GM21619 (cell line): ENCODE results near the gene TXNRD1.
"Not testable (repeated sequence)": the region's sequence is repeated elsewhere in the genome, so short reads cannot be mapped to it uniquely, and the experiment has no call there.

ENCODE experiments used
- ATAC-seq: cut with Tn5 transposase; IDR thresholded peaks from one replicate; pipeline ENCODE4 v1.9.1; 2021; ENCODE audit not compliant: unreplicated experiment

Gene TXNRD1

GRCh38 chr12:104276273-104277131 is 60.9 kb downstream of the TXNRD1 start:
- peak; percentile 79 for ATAC-seq

DNA sequence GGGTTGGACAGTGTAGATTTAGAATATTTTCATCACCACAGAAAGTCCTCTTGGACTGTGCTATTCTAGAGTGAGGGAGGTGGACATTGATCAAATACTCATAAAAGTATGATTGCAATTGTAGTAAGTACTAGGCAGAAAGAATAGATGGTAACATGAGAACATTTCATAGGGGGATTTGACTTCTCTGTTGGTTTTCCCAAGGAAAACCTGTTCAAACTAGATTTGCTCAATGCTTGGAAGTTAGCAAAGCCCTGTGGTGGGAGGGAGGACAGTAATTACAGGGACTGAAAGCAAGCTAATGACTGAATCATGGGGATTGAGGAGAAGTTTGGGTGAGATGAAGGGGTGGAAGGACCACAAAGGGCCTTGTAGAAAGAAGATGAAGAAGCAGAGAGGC is 63.6 kb downstream of the TXNRD1 start:
- no peak for ATAC-seq

GRCh38 chr12:104280111-104280510 is 64.5 kb downstream of the TXNRD1 start:
- no peak for ATAC-seq

DNA sequence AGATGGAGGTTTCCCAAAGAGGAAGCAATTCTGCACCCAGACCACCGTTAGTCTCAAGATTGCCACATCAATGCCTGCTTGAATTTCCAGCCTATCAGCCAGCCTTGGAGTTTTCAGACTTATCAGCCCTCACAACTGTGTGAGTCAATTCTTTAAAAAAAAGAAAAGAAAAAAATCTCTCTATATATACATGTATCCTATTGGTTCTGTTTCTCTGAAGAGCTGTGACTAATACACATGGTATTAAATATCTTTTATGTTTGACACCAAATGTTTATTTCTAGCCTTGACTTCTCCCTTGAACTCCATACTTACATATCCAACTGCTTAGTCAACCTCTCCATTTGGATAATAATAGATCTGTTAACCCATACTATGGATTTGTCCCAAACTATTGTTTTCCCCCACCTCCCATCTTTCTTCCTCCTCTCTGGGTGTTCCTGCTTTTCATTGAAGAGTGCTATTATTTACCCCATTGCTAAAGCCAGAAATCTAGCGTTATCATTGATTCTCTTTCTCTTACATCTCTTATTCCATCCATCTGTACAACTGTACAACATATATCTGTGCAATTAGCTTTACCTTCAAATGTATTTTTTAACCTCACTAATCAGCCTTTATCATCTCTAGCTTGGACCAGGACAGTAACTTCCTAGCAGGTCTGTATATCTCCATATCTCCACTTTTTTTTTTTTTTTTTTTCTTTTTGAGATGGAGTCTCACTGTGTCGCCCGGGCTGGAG is 65.3 kb downstream of the TXNRD1 start:
- no peak for ATAC-seq

GRCh38 chr12:104281636-104282035 is 66.1 kb downstream of the TXNRD1 start:
- ATAC-seq, result no peak

DNA sequence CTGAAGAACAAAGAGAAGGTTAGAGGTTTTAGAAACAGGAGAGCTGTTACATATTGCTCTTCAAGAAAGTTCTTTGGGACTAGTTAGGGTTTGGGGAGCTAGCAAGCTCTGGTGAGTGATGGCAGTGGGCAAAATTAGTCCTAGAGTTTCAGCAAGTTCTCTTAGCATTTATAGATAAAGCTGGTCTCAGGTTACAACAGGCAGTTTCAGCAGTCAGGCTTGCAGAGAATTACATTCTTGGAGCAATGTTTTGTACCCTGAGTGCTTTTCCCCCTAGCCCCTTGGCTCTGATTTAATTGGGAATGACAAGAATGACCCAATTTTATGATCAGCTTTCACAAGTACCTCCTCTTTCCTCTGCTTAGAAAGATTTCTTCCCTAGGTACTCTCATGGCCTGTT is 66.5 kb downstream of the TXNRD1 start:
- no peak for ATAC-seq

GRCh38 chr12:104285740-104286515 is 70.3 kb downstream of the TXNRD1 start:
- ATAC-seq, result no peak

- ATAC-seq, result peak; percentile 86
These were observed 71.2 kb downstream of the TXNRD1 start for GRCh38 chr12:104286516-104287482.

GRCh38 chr12:104288635-104289274 is 73.2 kb downstream of the TXNRD1 start:
- peak; percentile 43 for ATAC-seq

DNA sequence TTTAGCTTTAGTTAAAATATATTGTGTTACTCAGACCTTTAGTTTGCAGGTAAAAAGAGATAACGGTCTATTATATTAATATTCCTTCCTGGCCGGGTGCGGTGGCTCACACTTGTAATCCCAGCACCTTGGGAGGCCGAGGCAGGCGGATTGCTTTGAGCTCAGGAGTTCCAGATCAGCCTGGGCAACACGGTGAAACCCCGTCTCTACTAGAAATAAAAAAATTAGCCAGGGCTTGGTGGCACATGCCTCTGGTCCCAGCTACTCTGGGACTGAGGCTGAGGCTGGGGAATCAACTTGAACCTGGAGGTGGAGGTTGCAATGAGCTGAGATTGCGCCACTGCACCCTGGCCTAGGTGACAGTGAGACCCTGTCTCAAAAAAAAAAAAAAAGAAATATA is 74.7 kb downstream of the TXNRD1 start:
- ATAC-seq, result no peak

- ATAC-seq, result no peak
These were observed 75.3 kb downstream of the TXNRD1 start for GRCh38 chr12:104290855-104291254.

DNA sequence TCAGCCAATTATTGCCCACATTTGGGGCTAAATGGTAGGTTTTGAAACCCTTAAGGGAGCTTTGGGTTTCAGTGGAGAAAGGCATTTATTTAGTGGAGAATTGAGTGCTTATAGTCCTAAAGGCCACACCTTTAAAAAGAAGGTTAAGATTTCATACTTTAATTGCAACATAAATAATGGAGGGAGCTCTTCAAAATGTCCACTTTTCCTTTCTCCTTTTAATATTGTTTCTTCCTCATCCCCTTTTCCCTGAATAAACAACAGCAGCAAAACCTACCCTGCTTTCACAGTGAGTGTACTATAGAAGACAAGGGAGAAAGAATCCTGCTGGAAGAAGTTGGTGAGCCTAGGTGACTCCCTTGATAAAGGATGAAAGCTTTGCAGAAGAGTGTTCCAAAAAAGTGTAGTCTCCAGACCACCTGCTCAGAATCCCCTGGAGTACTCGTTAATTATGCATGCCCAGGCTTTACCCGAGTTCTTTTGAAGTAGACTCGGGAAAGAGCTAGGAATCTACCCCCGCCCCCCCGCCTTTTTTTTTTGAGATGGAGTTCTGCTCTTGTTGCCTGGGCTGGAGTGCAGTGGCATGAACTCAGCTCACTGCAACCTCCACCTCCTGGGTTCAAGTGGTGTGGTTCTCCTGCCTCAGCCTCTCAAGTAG is 76.4 kb downstream of the TXNRD1 start:
- no peak for ATAC-seq

- ATAC-seq, result no peak
These were observed 77.6 kb downstream of the TXNRD1 start for GRCh38 chr12:104292872-104293794.

DNA sequence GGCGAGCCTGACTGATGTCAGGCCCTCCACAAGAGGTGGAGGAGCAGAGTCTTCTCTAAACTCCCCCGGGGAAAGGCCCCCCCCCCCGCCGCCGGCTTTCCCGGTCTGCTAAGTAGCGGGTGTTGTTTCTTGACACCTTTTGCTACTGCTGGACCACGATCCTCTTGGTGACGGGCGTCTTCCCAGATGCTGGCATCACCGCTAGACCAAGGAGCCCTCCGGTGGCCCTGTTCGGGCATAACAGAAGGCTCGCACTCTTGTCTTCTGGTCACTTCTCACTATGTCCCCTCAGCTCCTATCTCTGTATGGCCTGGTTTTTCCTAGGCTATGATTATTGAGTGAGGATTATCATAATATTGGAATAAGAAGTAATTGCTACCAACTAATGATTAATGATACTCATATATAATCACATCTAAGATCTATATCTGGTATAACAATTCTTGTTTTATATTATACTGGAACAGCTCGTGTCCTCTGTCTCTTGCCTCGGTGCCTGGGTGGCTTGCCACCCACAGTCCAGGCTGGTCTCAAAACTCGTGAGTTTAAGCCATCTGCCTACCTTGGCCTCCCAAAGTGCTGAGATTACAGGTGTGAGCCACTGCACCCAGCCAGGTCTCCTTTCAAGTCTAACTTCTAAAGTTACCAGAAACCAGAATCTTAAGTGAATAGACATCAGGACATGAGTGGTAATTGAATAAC is 78.7 kb downstream of the TXNRD1 start:
- ATAC-seq, result not testable (repeated sequence)

DNA sequence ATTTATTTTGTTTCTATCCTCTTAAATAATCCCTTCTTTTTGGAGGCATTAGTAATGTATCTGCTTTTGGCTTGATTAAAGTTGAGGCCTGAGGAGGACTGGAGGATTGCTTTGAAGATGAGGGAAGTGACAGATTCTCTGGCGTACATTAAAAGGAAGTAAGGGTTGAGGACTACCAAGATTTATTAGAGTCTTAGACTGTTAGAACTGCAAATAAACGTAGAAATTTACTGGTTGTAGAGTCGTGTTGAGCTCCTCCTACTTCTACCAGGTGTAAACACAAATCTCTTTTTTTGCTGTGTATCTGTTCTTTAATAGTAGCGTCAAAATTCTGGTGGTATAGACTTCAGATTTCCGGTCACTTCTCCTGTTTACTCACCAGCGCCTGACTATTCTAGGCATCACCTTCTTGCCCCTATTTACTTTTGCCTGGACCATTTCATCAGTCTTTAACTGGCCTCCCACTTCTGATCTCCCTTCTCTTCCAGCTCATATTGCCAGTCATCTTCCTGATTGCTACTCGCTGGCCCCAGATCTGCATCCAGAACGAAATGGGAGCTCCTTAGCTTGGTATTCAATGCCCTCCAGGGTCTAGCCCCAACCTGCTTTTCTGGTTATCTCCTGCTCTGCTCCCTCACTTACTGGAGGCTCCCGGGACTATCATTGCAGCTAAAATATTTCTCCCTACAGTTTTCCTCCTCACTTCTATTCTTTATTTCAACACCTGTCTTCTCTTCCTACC is 79.5 kb downstream of the TXNRD1 start:
- ATAC-seq, result no peak

- no peak for ATAC-seq
These were observed 80.4 kb downstream of the TXNRD1 start for GRCh38 chr12:104295954-104296353.

DNA sequence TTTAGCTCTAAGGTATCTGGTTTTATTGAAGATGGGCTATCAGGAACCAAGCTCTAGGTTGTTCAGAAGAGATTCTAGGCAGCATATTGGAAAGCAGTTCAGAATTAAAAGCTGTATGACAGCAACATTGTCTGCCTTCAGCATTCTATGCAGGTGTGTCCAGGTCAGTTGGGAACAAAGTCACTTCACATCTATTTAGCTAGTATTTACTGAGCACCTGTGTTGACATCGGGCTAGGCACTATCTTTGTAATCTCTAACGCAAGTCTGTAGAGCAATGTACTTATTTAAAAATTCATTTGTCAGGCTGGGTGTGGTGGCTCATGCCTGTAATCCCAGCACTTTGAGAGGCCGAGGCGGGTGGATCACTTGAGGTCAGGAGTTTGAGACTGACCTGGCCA is 81.1 kb downstream of the TXNRD1 start:
- no peak for ATAC-seq
